Activated CD4-positive, alpha-beta T cell treated with anti-CD3 and anti-CD28 coated beads, Interleukin-2, Interleukin-4, amounts not matched to agents 100 ng/mL and 50 ng/mL, durations not matched to agents 16 hours and 8 hours (primary cell): ENCODE data around the gene CHD5.
"Not testable (repeated sequence)": the region's sequence is repeated elsewhere in the genome, so short reads cannot be mapped to it uniquely, and the experiment has no call there.

ENCODE experiments used
- DNase-seq: peaks from one replicate; pipeline ENCODE4 v3.0.0-alpha.2; 2020; ENCODE audit warnings: low spot score

Gene CHD5

DNA sequence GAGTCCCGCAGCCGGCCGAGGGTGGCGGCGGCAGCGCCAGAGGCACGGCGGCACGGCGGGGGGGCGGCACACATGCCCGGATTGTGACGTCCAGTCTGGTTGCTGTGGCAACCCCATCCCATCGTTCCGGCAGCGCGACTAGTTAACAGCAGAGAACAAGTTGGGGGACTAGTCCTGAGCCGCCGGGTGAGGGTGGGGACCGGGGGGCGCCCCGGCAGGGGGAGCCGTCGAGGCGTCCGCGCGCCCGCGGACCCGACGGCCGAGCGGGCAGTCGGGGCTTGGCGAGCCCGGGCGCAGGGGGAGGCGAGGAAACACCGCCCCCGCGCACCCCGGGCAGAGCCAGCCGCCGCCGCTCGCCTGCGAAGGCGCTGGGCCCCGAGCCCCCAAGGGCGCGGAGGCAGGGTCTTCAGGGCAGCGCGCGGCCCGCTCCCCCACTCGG, at the start of gene CHD5:
Gene CHD5 (minus strand): TSS at position 54 of the 439 bp plus-strand sequence. CDS start 298 bp downstream, outside the sequence.
- DNase-seq = no peak

DNA sequence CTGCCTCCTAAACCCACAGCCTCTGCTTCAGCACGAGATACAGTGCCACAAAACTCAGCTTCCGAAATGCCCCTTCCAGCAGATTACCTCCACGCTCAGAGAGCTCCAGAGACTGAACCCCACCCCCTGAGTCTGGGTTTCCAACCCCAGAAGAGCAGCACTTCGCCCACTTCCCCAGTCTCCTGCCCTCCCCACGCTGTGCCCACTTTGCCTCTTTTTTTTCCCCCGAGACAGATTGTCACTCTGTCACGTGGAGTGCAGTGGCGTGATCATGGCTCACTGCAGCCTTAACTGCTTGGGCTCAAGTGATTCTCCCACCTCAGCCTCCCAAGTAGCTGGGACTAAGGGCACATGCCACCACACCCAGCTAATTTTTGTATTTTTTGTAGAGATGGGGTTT, 45.5 kb upstream of the CHD5 start:
- no peak for DNase-seq

DNA sequence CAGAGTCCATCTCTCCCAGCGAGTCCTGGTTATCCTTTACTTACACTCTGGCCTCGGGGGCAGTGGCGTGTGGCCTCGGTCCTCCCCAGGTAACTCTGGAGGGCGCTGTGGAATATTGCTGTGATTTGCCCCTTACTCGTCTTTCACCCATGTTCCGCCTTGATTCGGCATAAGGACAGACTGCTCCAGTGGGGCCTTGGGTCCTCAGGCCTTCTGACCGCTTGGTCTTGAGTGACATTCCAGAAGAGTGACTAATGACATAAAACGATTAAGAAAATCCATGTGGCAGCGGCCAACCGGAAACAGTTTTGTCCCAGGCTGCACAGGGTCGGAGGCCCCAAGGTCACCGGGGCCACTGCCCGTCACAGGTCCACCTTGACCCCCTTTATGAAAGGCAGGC, 44.6 kb upstream of the CHD5 start:
- no peak for DNase-seq

DNA sequence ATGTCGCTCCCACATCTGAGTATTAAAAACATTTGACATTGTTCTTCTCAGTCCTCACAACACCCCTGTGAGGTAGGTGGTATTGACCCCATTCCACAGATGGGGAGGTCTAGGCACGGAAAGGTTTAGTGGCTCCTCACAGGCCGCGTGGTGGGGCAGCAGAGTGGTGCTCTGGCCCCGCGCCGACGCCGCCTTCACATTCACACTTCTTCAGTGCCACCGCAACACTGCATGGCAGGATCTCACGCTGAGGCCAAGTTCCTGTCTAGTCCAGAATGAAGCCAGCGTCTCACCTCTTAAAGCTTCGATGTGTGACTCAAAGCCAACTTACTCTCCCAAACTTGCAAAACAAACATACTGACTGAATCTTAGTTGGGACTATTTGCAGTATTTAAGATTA, 43.5 kb upstream of the CHD5 start:
- DNase-seq = no peak

DNA sequence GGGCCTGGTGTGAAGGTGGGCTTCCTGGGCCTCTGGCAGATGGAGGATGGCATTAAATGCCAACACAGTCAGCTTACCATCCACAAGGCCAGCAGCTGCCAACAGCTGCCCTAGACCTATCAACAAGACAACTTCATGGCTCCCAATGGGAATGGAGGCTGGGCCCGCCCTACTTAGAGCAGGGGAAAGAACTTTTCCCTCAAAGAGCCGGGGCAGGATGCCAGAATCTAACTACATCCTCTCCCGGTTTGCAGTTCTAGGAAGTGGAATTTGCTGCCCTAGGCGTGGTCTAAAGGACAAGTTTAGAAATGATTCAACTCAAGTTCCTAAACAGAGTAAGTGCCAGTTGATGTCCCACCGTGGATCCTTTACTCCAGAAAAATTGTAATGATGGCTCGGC, 42.5 kb upstream of the CHD5 start:
- DNase-seq = no peak

DNA sequence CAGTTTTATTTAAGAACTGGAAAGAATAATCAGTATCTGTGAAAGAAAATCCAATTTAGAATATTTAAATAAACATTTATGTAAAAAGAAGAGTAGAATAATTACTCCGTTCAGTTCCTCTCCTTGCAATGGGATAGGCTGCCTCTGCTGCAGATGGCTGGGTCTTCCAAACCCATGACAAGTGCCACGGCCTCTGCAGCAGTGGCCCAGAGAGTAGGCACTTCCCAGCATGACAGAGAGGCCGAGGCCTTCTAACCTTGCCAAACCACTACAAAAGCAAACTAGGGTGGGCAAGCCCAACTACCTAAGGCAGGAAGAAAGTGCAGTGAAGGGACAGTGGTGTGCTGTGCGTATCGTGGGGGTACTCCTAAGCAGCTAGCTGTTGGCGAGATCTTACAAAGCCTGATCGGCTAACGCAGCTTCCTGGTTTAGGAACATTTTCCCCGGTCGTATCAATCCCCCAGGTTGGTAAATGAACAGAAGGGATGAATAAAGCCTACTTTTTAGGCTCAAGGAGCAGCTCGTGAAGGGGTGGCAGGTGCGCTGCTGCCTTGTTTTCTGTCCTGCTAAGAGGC, 41.2 kb upstream of the CHD5 start:
- DNase-seq = no peak

DNA sequence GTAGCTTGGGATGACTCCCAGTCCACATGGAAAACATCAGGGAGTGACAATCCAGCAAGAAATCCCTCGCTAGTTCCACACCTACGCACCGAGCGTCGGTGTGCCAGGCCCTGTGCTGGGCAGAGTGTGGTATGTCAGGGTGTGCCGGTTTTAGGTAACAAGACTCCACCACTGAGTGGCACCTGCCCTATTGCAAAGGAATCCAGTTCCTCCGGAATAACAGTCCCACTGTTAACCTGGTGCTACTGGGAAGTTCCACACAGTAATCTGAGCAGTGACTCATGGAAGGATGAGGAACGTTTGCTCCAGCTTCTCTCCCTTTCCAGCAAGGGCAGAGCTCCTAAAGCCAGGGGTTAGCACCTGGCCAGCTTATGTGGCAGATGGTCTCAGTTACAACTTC, 40.1 kb upstream of the CHD5 start:
- no peak for DNase-seq

DNA sequence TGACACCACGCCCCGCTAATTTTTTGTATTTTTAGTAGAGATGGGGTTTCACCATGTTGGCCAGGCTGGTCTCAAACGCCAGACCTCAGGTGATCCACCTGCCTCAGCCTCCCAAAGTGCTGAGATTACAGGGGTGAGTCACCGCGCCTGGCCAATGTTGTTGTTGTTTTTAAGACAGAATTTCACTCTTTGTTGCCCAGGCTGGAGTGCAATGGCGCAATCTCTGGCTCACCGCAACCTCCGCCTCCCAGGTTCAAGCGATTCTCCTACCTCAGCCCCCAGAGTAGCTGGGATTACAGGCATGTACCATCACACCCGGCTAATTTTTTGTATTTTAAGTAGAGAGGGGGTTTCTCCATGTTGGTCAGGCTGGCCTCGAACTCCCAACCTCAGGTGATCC, 39.5 kb upstream of the CHD5 start:
- not testable (repeated sequence) for DNase-seq

DNA sequence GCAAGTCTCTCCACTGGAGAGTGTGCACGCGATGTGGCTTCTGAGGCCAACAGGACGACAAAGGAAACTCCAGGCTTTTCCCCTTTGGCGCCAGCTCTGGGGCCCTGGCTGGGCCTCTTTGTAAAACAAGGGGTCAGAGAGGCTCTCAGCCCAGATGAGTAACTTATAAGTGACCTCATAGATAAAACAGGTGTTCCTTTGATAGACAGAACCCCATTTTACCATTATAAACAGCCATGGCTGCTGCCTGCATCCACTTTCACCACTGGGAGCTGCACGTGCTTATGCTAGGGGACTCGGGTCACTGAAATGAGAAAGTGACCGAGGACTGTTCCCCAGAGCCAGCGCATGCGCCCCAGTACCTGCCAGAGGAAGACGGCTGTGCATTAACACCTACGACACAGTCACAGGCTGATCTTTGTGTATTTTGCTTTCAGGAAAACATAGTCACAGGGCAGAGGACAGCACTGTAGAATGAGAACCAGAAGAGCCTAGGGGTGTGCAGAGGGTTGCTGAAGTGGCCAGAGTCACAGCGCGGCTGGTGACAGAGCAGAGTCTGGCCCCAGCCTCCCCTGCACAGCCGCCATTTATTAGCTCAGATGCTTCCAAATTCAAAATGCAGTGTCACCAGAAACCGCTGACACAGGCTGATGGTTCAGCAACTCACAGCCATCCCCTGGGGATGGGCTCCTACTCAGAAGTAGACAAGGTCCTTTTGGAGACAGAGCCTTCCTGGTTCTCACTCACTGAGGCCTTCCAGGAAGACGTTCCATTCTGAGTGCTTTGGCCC, 38.4 kb upstream of the CHD5 start:
- no peak for DNase-seq

DNA sequence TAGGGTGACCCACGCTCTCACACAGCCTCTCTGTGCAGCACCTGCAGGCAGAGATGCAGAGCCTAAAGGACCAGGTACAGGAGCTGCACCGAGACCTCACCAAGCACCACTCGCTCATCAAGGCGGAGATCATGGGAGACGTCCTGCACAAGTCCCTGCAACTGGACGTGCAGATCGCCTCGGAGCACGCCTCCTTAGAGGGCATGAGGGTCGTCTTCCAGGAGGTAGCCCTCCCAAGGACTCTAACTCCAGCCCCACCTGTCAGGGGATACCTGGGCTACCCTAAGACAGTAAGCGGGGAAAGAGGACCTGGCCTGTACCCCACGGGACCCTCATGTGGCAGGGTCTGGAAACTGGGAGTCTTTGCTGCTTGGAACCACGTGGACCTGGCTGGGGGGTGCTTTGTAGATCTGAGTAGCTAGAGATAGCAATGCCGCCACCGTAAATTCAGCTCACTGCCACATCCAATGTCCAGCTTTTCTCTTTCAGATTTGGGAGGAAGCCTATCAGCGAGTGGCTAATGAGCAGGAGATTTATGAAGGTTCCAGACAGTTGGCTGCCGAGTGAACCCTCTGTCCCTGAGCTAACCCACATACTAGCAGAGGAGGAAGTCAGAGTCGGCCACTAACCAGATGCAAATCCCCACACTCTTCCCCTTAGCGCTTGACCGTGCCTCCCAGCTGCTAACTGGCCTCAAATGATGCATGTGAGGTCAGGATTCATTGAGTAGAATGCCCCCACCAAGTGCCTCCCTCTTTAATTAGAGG, 32.3 kb upstream of the CHD5 start:
- no peak for DNase-seq

DNA sequence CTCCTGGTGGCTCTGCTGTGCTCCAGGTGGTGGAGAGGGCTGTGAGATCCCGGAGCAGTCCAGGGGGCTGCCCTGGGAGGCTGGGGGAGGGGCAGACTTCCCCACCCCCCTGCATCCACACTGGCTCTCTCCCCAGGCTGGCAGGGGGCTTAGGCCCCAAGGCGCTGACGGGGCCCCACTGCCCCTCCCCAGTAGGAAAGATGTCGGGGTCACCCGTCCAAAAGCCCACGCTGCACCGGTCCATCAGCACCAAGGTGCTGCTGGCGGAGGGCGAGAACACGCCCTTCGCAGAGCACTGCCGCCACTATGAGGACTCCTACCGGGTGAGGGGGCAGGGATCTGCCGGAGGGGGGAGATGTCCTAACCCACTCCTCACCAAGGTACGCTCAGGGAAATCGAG, 31.6 kb upstream of the CHD5 start:
- DNase-seq = no peak

DNA sequence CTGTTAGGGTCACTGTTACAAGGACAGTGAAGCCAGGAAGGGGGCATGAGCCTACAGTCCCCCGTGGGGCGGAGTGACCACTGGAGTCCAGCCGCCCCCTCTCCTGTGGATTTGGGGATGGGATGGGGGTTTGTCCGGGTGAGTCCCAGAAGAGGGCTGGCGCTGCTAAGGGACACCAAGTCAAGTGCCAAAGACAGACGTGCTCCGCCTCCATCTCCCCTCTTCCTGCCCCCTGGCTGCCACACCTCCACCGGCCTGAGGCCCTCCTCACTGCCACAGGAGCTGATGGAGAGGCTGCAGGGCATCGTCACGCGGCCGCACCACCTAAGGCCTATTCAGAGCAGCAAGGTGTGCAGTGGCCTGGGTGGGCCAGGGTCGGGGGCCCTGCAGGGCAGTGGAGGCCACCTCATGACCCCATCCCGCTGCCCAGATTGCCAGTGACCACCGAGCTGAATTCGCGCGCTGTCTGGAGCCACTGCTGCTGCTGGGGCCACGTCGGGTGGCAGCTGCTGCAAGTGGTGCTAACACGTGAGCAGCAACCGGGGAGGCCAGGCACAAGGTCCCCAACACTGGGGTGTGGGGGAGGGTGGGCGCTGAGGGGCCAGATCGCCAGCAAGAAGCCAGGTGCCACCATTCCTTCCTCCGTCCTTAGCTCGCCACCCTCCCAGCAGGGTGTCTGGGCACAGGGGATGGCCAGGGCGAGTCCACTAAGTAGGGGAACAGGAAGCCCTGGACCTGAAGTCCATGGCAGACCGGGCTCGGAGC, 30.7 kb upstream of the CHD5 start:
- DNase-seq = no peak

DNA sequence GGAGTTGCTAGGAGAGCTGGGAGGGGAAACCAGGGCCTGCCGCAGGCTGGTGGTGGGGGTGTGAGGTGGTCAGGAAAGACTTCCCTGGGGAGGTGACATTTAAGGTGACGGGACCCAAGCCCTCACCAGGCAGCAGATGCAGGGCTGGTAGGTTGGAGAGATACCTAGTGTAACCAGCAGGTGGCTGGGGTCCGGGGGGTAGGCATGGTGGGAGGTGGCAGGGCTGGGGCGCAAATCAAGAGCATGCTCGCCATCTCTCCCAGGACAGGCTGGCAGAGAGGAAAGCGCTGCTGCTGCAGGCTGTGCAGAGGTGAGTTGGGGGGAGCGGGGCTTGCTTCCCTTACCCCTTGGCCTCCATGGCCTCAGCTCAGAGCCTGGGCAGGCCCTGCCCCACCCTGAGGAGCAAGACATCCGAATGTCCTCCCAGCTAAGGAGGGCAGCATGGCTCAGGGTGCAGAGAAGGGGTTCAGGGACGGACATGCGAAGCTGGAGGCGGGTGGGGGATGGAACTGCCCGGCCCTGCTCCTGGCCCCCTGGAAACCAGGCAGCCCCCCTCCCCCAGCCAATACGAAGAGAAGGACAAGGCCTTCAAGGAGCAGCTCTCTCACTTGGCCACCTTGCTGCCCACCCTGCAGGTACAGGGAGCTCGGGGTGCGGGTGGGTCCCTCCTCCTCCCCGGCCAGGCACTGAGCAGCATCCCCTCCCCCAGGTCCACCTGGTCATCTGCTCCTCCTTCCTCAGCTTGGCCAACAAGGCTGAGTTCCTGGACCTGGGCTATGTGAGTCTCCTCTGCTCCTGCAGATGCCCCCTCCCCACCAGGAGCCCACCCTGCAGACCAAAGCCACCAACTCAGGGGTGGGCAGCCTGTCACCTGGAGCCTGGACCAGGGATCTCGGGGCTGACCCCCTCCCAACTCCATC, 29.8 kb upstream of the CHD5 start:
- DNase-seq = peak; percentile 36

DNA sequence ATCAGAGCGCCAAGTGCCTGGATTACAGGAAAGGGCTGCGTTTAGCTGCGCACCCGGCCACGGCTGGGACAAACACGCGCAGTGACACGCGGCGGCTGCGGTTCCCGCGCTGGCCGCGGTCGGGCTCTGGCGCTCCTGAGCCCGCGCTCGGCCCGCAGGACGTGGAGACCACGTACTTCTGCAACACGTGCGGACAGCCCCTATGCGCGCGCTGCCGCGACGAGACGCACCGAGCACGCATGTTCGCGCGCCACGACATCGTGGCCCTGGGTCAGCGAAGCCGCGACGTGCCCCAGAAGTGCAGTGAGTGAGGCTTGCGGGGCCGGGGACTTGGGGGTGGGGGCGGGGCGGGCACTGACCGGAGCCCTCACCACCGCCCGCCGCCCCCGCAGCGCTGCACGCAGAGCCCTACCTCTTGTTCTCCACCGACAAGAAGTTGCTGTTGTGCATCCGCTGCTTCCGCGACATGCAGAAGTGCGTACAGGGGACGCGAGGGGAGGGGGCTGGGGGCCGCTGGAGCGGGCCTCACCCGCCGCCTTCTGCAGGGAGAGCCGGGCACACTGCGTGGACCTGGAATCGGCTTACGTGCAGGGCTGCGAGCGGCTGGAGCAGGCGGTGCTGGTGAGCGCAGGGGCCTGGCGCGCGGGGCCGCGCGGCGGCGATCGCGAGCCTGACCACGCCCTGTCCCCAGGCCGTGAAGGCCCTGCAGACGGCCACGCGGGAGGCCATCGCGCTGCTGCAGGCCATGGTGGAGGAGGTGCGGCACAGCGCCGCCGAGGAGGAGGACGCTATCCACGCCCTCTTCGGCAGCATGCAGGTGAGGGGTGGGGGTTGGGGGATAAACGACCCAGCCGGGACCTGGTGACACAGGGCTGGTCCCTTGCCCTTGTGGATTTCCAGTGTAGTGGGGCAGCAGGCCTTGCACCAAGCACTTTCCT, 28.9 kb upstream of the CHD5 start:
- DNase-seq = no peak

DNA sequence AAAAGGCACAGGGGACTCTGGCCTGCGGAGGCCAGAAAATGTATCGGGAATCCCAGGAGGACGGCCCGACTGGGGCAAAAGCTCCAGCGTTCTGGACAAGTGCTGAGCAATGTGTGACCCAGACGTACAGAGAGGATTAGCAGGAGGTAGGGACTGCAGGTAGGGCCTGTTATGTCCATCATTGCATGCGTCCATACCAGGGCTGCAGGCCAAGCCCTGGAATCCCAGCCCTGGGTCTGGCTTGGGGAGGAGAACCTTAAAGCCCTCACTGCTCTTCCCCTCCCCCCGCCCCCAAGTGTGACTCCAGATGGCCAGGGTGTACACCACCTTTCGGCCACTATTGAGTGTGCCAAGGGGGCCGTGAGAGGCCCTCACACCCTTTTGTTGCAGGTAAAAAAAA, 27.8 kb upstream of the CHD5 start:
- no peak for DNase-seq

DNA sequence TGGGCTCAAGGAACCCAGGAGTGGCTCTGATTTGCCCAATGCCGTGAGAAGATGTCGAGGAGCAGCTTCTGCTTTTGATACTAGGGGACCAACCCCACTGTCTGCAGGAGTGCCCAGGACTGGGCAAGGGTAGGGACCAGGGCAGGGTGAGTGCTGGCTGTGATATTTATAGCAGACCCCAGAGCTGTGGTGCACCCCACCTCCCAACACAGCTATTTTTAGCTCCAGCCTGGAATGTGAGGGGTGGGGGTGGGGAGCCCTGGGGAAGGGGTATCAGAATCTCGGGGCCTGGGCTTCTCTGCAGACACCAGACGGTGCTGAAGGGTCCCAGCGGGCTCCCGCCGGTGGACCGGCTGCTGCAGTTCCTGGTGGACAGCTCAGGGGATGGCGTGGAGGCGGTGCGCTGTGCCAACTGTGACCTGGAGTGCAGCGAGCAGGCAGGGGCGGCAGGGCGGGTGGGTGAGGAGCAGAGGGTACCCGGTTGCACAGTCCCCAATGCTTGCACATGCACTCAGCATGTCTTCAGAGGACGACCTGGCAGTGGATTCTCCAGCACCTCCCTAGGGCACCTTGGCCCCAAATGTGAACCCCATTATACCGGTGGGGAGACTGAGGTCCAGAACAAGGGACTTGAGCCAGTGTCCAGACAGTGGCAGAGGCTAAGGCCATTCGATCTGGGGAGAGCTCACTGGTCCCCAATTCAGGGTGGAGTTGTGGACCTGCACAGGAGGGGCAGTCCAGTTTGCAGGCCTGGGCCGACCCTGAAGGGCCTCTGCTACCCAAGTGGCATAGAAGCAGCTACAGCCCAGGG, 27.2 kb upstream of the CHD5 start:
- DNase-seq = no peak

DNA sequence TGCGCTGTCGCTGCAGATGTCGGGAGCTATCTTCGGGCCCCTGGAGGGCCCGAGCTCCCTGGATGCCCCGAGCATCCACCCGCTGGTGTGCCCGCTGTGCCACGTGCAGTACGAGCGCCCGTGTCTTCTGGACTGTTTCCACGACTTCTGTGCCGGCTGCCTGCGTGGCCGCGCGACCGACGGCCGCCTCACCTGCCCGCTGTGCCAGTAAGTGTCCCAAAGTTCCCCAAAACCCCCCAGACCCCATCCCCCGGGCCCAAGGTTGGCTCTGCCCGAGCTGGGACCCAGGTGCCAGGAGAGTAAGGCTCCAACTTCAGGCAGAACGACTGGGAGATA, 26.4 kb upstream of the CHD5 start:
- DNase-seq = no peak

DNA sequence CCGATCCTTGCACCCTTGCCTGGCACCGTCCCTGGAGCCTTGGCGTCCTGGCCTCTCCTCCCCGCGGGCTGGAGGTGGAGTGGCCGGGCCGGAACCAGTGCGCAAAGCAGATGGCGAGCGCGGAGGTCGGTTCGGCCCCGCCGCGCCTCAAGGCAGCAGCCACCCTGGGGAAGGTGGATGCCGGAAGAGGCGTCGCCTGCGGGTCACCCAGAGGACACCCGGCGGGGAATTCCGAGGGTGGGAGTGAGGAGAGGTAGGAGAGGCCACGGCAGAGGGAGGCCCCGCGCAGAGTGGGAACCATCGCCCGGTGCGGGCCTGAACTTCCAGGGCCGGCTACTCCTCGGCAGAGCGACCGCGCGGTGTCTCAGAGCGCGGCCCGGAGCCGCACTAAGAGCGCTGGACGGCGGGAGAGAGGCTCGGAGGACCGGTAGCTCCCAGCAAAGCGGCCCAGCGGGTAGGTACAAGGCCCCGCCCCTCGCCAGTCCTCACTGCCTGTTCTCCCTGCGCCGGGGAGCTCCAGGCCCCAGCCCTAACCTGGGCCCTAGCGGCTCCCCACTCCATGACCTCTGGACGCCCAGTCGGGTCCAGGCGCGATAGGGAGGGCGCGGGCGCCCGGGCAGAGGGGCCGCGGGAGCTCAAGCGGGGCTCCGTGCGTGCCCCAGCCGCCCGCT, 25.9 kb upstream of the CHD5 start, which contains the start of gene RNF207:
Gene RNF207 (plus strand): TSS at position 271 of the 671 bp plus-strand sequence. CDS start 417 bp downstream, outside the sequence.
- DNase-seq = peak; percentile 71

DNA sequence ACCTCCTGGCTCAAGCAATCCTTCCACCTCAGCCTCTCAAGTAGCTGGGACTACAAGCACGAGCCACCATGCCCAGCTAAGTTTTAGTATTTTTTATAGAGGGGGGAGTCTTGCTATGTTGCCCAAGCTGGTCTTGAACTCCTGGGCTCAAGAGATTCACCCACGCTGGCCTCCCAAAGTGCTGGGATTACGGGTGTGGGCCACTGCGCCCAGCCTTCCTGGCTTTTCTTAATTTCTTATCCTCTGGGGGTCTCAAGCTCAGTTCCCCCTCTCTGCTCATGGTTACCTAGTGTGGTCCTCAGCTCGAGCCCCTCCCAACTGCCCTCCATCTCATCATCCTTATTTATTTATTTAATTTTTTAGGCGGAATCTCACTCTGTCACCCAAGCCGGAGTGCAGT, 22.1 kb upstream of the CHD5 start:
- no peak for DNase-seq
